ENCODE measurements around the gene LSG1.

- TF ChIP-seq CTCF (IDR thresholded peaks at IDR 0.05) = no peak
- TF ChIP-seq EZH2 (IDR thresholded peaks at IDR 0.05) = no peak
- no peak for TF ChIP-seq EZH2phosphoT487 (IDR thresholded peaks at IDR 0.05)
Observed at GRCh38 chr3:194714564-194714963, 42.6 kb upstream of the LSG1 start.

All from neural progenitor cell (in vitro differentiated cells).